ENCODE results near the gene CREM. TPM values are rescaled to one million over a fixed set of nuclear protein-coding genes. Genes with fewer than 3 reads are reported as not detected.
"Not testable (repeated sequence)": the region's sequence is repeated elsewhere in the genome, so short reads cannot be mapped to it uniquely, and the experiment has no call there.

CREM gene
- total and polyA plus RNA-seq, 3 donors from 2014 or later: 156 to 405 (median 266) TPM

GRCh38 chr10:35213699-35214098, 87.1 kb downstream of the CREM start:
- TF ChIP-seq CTCF (IDR thresholded peaks at IDR 0.05) (no peak), POLR2A (IDR thresholded peaks at IDR 0.05) (no peak)
- no peak for DNase-seq
- 93 to 95% methylated on average over 7 of the region's 7 CpGs for WGBS, 2 donors
- no peaks in the 10 kb centered on the region for H3K27me3 ChIP-seq
- H3K36me3 ChIP-seq (ENCODE audit: low read depth, missing control alignments): no peaks in the 10 kb centered on the region
- H3K4me3 ChIP-seq: no peak overlapping the region
- H3K27ac ChIP-seq: no peak overlapping the region
- intact Hi-C loops (cut with DNase I; ENCODE audit: low total_unique reads): no loop called here
- H3K9me3 ChIP-seq: no peaks in the 10 kb centered on the region
- H3K4me1 ChIP-seq: no peaks in the 10 kb centered on the region

GRCh38 chr10:35214607-35215020, 88.0 kb downstream of the CREM start:
- no peak overlapping the region for H3K4me3 ChIP-seq
- WGBS, 2 donors: 77 to 90% methylated on average over 18 to 19 of the region's 19 CpGs
- no peak overlapping the region for H3K27ac ChIP-seq
- intact Hi-C loops (cut with DNase I; ENCODE audit: low total_unique reads): no loop called here
- no peaks in the 10 kb centered on the region for H3K9me3 ChIP-seq
- DNase-seq: no peak
- no peaks in the 10 kb centered on the region for H3K4me1 ChIP-seq
- no peaks in the 10 kb centered on the region for H3K36me3 ChIP-seq (ENCODE audit: low read depth, missing control alignments)
- TF ChIP-seq POLR2A (IDR thresholded peaks at IDR 0.05) (no peak), CTCF (IDR thresholded peaks at IDR 0.05) (no peak)
- no peaks in the 10 kb centered on the region for H3K27me3 ChIP-seq

DNA sequence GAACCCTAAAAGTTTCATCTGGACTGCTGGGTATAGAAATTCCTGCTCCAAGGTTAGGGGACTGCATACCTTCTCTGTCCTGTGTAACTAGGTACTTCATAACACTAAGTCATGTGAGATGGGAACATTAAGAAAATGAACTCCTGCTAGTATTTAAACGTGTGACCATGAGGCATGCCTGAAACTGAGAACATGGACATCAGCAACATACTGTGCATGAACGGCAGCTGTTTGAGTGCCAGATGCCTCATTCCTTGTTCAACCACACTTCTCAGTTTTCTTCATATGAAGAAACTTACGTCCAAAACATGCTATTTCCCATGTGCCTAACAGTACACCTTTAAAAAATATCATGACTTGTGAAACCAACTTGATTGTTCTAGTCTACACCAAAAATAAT, 88.5 kb downstream of the CREM start:
- Histone ChIP-seq H3K27me3 (no peaks in the 10 kb centered on the region), H3K9me3 (no peaks in the 10 kb centered on the region), H3K27ac (no peak overlapping the region), H3K4me1 (no peaks in the 10 kb centered on the region), H3K4me3 (no peak overlapping the region), H3K36me3 (ENCODE audit: low read depth, missing control alignments) (no peaks in the 10 kb centered on the region)
- intact Hi-C loops (cut with DNase I; ENCODE audit: low total_unique reads): no loop called here
- no peak for DNase-seq
- WGBS, 2 donors: 72 to 76% methylated on average over 3 of the region's 3 CpGs
- TF ChIP-seq POLR2A (IDR thresholded peaks at IDR 0.05) (no peak), CTCF (IDR thresholded peaks at IDR 0.05) (no peak)

DNA sequence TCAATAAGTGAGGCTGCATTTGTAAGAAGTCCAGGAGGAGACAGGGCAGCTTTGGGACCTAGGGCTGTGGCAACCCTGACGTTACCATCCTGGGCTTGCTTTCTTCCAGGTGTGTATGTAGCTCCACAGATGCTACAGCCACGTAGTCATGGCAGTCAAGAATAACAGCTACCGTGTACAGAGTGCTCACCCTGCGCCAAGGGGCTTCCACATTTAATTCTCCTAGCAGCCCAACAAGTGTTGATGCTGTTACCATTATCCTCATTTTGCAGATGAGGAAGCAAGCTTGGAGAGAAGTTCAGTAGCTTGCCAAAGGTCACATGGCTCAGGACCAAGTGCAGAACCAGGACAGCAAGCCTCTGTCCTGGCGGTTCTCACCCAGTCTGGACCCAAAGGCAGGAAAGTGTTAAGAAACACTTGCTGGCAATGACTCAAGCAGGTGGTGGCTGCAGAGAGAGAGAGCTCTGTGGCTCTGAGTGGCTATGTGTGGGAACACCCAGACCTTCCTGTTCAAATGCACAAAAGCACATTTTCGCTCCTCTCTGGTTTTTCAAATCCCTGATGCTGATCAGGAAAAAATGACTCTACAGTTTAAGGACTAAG, 89.8 kb downstream of the CREM start:
- DNase-seq: peak; percentile 35
- WGBS, 2 donors: 59 to 75% methylated on average over 6 of the region's 6 CpGs
- no peak overlapping the region for H3K27ac ChIP-seq
- no peak overlapping the region for H3K4me3 ChIP-seq
- intact Hi-C loops (cut with DNase I; ENCODE audit: low total_unique reads): no loop called here
- H3K27me3 ChIP-seq: no peaks in the 10 kb centered on the region
- no peaks in the 10 kb centered on the region for H3K9me3 ChIP-seq
- H3K4me1 ChIP-seq: no peaks in the 10 kb centered on the region
- TF ChIP-seq POLR2A (IDR thresholded peaks at IDR 0.05): no peak
- TF ChIP-seq CTCF (IDR thresholded peaks at IDR 0.05): no peak
- no peaks in the 10 kb centered on the region for H3K36me3 ChIP-seq (ENCODE audit: low read depth, missing control alignments)

DNA sequence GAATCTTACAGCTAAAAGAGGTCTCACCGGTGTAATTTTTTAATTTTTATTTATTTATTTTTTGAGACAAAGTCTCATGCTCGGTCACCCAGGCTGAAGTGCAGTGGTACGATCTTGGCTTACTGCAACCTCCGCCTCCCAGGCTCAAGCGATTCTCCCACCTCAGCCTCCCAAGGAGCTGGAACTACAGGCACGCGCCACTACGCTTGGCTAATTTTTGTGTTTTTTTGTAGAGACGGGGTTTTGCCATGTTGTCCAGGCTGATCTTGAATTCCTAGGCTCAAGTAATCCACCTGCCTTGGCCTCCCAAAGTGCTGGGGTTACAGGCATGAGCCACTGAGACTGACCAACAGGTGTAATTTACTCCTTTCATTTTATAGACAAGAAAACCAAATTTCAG, 90.3 kb downstream of the CREM start:
- H3K9me3 ChIP-seq; H3K4me3 ChIP-seq; H3K4me1 ChIP-seq; H3K27ac ChIP-seq; intact Hi-C loops (cut with DNase I; ENCODE audit: low total_unique reads); H3K27me3 ChIP-seq; DNase-seq; H3K36me3 ChIP-seq (ENCODE audit: low read depth, missing control alignments): not testable (repeated sequence)
- WGBS, 2 donors: 75 to 76% methylated on average over 9 of the region's 9 CpGs

Measured in testis (tissue), 3 donors.